CD4-positive, alpha-beta memory T cell (primary cell): ENCODE measurements around the gene JMY. TPM values are rescaled to one million over a fixed set of nuclear protein-coding genes. Genes with fewer than 3 reads are reported as not detected.
A peak's percentile ranks its signal among the peaks of the same experiment; 100 is the strongest.

Experiments used
- CTCF ChIA-PET: fragments of 350-600 bp; sonication (Branson Sonifier 250); formaldehyde crosslinking; loops from one replicate; lab custom pipeline; 2021; ENCODE audit warnings: inconsistent platforms; ENCODE audit not compliant: partially characterized antibody; lab: Charles Lee
- POLR2A ChIA-PET: fragments of 350-600 bp; sonication (Branson Sonifier 250); formaldehyde crosslinking; loops from one replicate; lab custom pipeline; 2021; ENCODE audit not compliant: partially characterized antibody; lab: Charles Lee
- DNase-seq, 5 donors: peaks; one replicate each; pipeline versions ENCODE4 v3.0.0 to v3.0.0-alpha.2; 2020 to 2022; ENCODE audit warnings: mixed read lengths in 1 of 5
- H3K27ac ChIP-seq: one replicate; pipeline ENCODE4 v1.7.0; 2013; ENCODE audit warnings: low read depth, low read length
- H3K27me3 ChIP-seq: 2 replicates; pipeline ENCODE4 v1.7.0; 2013; ENCODE audit warnings: mild to moderate bottlenecking, low read length, moderate library complexity; ENCODE audit not compliant: insufficient read depth
- H3K36me3 ChIP-seq: 2 replicates; pipeline ENCODE4 v1.7.0; 2013; ENCODE audit warnings: mild to moderate bottlenecking, low read length, moderate library complexity; ENCODE audit not compliant: insufficient read depth
- H3K4me1 ChIP-seq: 2 replicates; pipeline ENCODE4 v1.7.0; 2013; ENCODE audit warnings: mild to moderate bottlenecking, low read length, moderate library complexity; ENCODE audit not compliant: insufficient read depth
- H3K4me3 ChIP-seq, 2 donors: one replicate each; pipeline ENCODE4 v1.7.0; 2013; ENCODE audit warnings: low read length in 2 of 2, mild to moderate bottlenecking in 1 of 2
- H3K9me3 ChIP-seq, 2 donors: one replicate each; pipeline ENCODE4 v1.7.0; 2013; ENCODE audit warnings: low read length in 2 of 2, control low read depth in 1 of 2; ENCODE audit not compliant: control insufficient read depth in 1 of 2
- H3K27ac Mint-ChIP-seq, 7 donors: one replicate each; pipeline ENCODE4 v1.8.0; 2020 to 2021; ENCODE audit warnings: mixed read lengths in 7 of 7, mild to moderate bottlenecking in 6 of 7, inconsistent platforms in 3 of 7, moderate library complexity in 3 of 7
- H3K27me3 Mint-ChIP-seq, 2 donors: one replicate each; pipeline ENCODE4 v1.8.0; 2020 to 2021; ENCODE audit warnings: mixed read lengths in 2 of 2
- H3K36me3 Mint-ChIP-seq, 2 donors: one replicate each; pipeline ENCODE4 v1.8.0; 2020 to 2021; ENCODE audit warnings: mixed read lengths in 2 of 2, inconsistent platforms in 1 of 2, mild to moderate bottlenecking in 1 of 2
- H3K4me1 Mint-ChIP-seq, 4 donors: one replicate each; pipeline ENCODE4 v1.8.0; 2020 to 2021; ENCODE audit warnings: mixed read lengths in 4 of 4, mild to moderate bottlenecking in 1 of 4
- H3K4me3 Mint-ChIP-seq, 8 donors: one replicate each; pipeline ENCODE4 v1.8.0; 2020 to 2021; ENCODE audit warnings: mixed read lengths in 8 of 8, mild to moderate bottlenecking in 7 of 8, moderate library complexity in 6 of 8, inconsistent platforms in 3 of 8
- H3K9me3 Mint-ChIP-seq, 8 donors: one replicate each; pipeline ENCODE4 v1.8.0; 2020 to 2021; ENCODE audit warnings: mixed read lengths in 8 of 8, mild to moderate bottlenecking in 5 of 8, inconsistent platforms in 3 of 8, moderate library complexity in 1 of 8
- intact Hi-C: fragments of 100-400 bp; cut with micrococcal nuclease; formaldehyde crosslinking; loops from one replicate; pipeline ENCODE4 v1.15.1; 2023
- polyA plus RNA-seq, 2 donors: library from polyadenylated mRNA; unstranded; fragments of 300-500 nt; fragmentation: Illumina TruSeq; gene quantifications; one replicate each; pipeline ENCODE4 v1.2.3, GENCODE V29; 2021
- total RNA-seq, 2 experiments: library from RNA; stranded (reverse); gene quantifications; one replicate each; pipeline ENCODE4 v1.2.3, GENCODE V29; 2021

JMY gene
- total and polyA plus RNA-seq, 4 experiments from 2014 or later, result 4.0 to 29.7 (median 15.6) TPM

DNA sequence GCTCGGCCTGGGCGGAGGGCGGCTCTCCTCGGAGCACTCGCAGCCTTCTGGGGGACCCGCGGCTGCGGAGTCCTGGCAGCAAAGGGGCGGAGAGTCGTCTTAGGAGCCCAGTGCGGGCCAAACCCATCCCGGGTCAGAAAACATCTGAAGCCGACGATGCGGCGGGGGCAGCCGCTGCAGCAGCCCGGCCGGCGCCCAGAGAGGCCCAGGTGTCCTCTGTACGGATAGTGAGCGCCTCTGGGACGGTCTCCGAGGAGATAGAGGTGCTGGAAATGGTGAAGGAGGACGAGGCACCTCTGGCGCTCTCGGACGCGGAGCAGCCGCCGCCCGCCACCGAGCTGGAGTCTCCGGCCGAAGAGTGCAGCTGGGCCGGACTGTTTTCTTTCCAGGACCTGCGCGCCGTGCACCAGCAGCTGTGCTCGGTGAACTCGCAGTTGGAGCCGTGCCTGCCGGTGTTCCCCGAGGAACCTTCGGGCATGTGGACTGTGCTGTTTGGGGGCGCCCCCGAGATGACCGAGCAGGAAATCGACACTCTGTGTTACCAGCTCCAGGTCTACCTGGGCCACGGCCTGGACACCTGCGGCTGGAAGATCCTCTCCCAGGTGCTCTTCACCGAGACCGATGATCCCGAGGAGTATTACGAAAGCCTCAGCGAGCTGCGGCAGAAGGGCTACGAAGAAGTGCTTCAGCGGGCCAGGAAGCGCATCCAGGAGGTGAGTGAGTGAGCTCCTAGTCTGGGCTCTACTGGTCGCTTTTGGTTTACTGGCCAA, 1.2 kb downstream of the JMY start:
- Mint-ChIP-seq H3K4me3 (peak overlapping the region; percentile 87 to 99 (median 95)), H3K27ac (peak overlapping the region; percentile 92 to 99 (median 94)), H3K27me3 (peaks cover 0 to 2% of the 10 kb centered on the region in 2 donors), H3K36me3 (peaks cover 5 to 15% of the 10 kb centered on the region in 2 donors), H3K9me3 (no peaks in the 10 kb centered on the region), H3K4me1 (peaks cover 25 to 47% (median 37%) of the 10 kb centered on the region in 4 donors)
- CTCF ChIA-PET, result interaction anchor here (0.7 to 1.8 kb wide), 3 partner anchors 37 to 277 kb away, joined by 3 to 10 read pairs (median 3); no protein-coding TSS in a partner anchor
- H3K9me3 ChIP-seq, result no peaks in the 10 kb centered on the region
- intact Hi-C loops, result loop anchor here (1.0 to 10.0 kb wide), 9 partner anchors 50 to 1460 kb away; partner anchors contain the start of genes AP3B1, ARSB, DHFR and HOMER1
- no peaks in the 10 kb centered on the region for H3K27me3 ChIP-seq
- H3K36me3 ChIP-seq, result no peaks in the 10 kb centered on the region
- peaks cover 54% of the 10 kb centered on the region for H3K4me1 ChIP-seq
- H3K27ac ChIP-seq, result peak overlapping the region; percentile 96
- POLR2A ChIA-PET, result interaction anchor here (0.6 to 2.4 kb wide), 8 partner anchors 11 to 876 kb away, joined by 3 to 16 read pairs (median 4); partner anchors contain the start of genes ARSB and SCAMP1
- peak overlapping the region; percentile 62 to 83 for H3K4me3 ChIP-seq
- peak; percentile 32 to 46 (median 41) for DNase-seq

- Histone ChIP-seq H3K4me3 (peak overlapping the region; percentile 62 to 83), H3K27me3 (no peaks in the 10 kb centered on the region), H3K4me1 (peaks cover 62% of the 10 kb centered on the region), H3K36me3 (no peaks in the 10 kb centered on the region), H3K9me3 (no peaks in the 10 kb centered on the region), H3K27ac (peak overlapping the region; percentile 96)
- H3K4me1 Mint-ChIP-seq, result peaks cover 30 to 55% (median 45%) of the 10 kb centered on the region in 4 donors
- CTCF ChIA-PET, result interaction anchor here (0.6 to 1.8 kb wide), 3 partner anchors 38 to 422 kb away, joined by 3 to 10 read pairs (median 3); no protein-coding TSS in a partner anchor
- POLR2A ChIA-PET, result interaction anchor here (0.6 to 2.4 kb wide), 4 partner anchors 18 to 253 kb away, joined by 3 to 16 read pairs (median 8); partner anchors contain the start of gene ARSB
- H3K4me3 Mint-ChIP-seq, result peak overlapping the region; percentile 87 to 99 (median 95)
- DNase-seq, result no peak
- no peaks in the 10 kb centered on the region for H3K9me3 Mint-ChIP-seq
- intact Hi-C loops, result loop anchor here (1.0 to 10.0 kb wide), 9 partner anchors 49 to 1461 kb away; partner anchors contain the start of genes AP3B1, ARSB, DHFR and HOMER1
- H3K27ac Mint-ChIP-seq, result peak overlapping the region; percentile 92 to 99 (median 94)
- H3K36me3 Mint-ChIP-seq, result peaks cover 5 to 15% of the 10 kb centered on the region in 2 donors
- H3K27me3 Mint-ChIP-seq, result peaks cover 0 to 2% of the 10 kb centered on the region in 2 donors
These were observed 2.0 kb downstream of the JMY start for GRCh38 chr5:79237740-79238560.

DNA sequence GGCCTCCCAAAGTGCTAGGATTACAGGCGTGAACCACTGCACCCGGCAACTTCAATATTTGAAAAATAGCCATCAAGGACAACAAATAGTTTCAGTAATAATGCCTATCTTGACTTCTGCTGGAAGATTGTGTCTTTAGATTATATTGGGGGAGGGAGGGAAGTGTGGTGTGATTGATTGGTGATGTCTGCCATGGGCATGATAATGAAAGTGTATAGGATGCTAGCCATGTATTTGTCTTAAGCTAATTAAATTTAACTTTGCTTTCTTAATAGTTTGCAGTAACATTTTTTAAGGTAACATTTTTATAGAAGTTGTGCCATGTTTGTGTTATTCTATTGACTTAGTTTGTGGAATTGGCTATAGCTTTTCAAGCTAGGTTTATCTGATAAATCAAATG, 4.6 kb downstream of the JMY start:
- Histone ChIP-seq H3K27ac (no peak overlapping the region), H3K9me3 (no peaks in the 10 kb centered on the region), H3K4me3 (no peak overlapping the region), H3K36me3 (no peaks in the 10 kb centered on the region), H3K27me3 (no peaks in the 10 kb centered on the region), H3K4me1 (peaks cover 74% of the 10 kb centered on the region)
- H3K36me3 Mint-ChIP-seq, result peaks cover 5 to 11% of the 10 kb centered on the region in 2 donors
- peak overlapping the region in 4 of 7 donors; percentile 5 to 72 (median 23) for H3K27ac Mint-ChIP-seq
- DNase-seq, result no peak
- intact Hi-C loops, result no loop called here
- H3K27me3 Mint-ChIP-seq, result no peaks in the 10 kb centered on the region
- POLR2A ChIA-PET, result interaction anchor here (1.7 kb wide), 1 partner anchor 256 kb away, joined by 5 read pairs; the partner anchor contains the start of gene ARSB
- H3K4me1 Mint-ChIP-seq, result peaks cover 48 to 77% (median 66%) of the 10 kb centered on the region in 4 donors
- no peaks in the 10 kb centered on the region for H3K9me3 Mint-ChIP-seq
- CTCF ChIA-PET, result interaction anchor here (1.1 to 1.4 kb wide), 2 partner anchors 108 to 224 kb away, joined by 3 to 4 read pairs; no protein-coding TSS in a partner anchor
- peak overlapping the region in 7 of 8 donors; percentile 47 to 72 (median 69) for H3K4me3 Mint-ChIP-seq

DNA sequence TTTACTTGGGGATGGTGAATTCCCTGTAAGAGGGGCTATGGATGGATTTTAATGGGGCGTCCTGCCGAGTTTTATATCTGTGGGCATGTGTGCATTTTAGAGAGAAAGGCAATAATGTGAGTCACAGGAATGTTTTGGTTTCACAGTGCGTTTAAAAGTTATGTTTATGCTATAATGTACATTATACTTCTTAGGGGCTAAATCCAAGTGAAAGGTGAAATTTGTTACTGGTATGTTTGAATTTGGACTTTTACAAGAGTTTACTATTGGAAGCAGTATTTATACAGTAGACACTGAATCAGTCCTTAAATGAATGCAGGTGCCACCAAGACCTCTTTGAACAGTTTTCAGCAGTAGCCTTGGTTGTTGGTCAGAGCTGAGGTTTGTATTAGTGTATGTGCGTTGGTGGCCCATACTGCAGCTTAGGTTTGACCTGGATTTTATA, 5.6 kb downstream of the JMY start:
- Mint-ChIP-seq H3K4me3 (peak overlapping the region in 7 of 8 donors; percentile 54 to 76 (median 68)), H3K36me3 (peaks cover 5 to 9% of the 10 kb centered on the region in 2 donors), H3K27me3 (no peaks in the 10 kb centered on the region), H3K9me3 (no peaks in the 10 kb centered on the region), H3K27ac (peak overlapping the region in 1 of 7 donors; percentile 21), H3K4me1 (peaks cover 54 to 85% (median 72%) of the 10 kb centered on the region in 4 donors)
- no peaks in the 10 kb centered on the region for H3K27me3 ChIP-seq
- POLR2A ChIA-PET, result no interaction called here
- H3K4me1 ChIP-seq, result peaks cover 82% of the 10 kb centered on the region
- no peaks in the 10 kb centered on the region for H3K36me3 ChIP-seq
- intact Hi-C loops, result no loop called here
- no peak overlapping the region for H3K4me3 ChIP-seq
- CTCF ChIA-PET, result no interaction called here
- H3K9me3 ChIP-seq, result no peaks in the 10 kb centered on the region
- DNase-seq, result no peak
- H3K27ac ChIP-seq, result no peak overlapping the region

GRCh38 chr5:79242242-79243039, 6.5 kb downstream of the JMY start:
- H3K36me3 ChIP-seq, result no peaks in the 10 kb centered on the region
- no peak overlapping the region for H3K4me3 ChIP-seq
- ChIA-PET POLR2A (no interaction called here), CTCF (no interaction called here)
- Mint-ChIP-seq H3K4me3 (peak overlapping the region in 6 of 8 donors; percentile 45 to 76 (median 70)), H3K27ac (peak overlapping the region in 1 of 7 donors; percentile 10), H3K27me3 (no peaks in the 10 kb centered on the region), H3K9me3 (no peaks in the 10 kb centered on the region), H3K36me3 (peaks cover 5 to 7% of the 10 kb centered on the region in 2 donors), H3K4me1 (peaks cover 56 to 90% (median 73%) of the 10 kb centered on the region in 4 donors)
- H3K9me3 ChIP-seq, result no peaks in the 10 kb centered on the region
- peaks cover 90% of the 10 kb centered on the region for H3K4me1 ChIP-seq
- DNase-seq, result no peak
- no peaks in the 10 kb centered on the region for H3K27me3 ChIP-seq
- no peak overlapping the region for H3K27ac ChIP-seq
- intact Hi-C loops, result no loop called here

DNA sequence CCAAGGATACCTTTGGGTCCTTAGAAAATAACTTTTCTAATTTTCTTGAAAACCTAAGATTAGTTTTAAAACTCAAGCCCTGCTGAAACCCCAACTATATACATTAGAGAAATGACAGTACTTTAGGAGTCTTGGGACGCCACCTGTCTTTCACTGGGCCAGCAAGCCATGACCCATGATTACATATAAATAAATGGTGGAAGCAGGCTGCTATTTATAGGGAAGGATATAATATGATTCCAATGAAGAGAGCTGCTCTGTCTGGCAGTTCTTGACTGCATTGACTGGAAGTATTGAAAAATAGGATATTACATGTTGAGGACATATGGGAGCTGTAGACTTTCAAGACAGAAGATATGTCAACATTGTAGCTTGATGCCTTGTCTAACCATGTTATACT, 7.3 kb downstream of the JMY start:
- Histone ChIP-seq H3K27me3 (no peaks in the 10 kb centered on the region), H3K4me3 (no peak overlapping the region), H3K36me3 (no peaks in the 10 kb centered on the region), H3K4me1 (peaks cover 83% of the 10 kb centered on the region), H3K27ac (no peak overlapping the region), H3K9me3 (no peaks in the 10 kb centered on the region)
- no peaks in the 10 kb centered on the region for H3K27me3 Mint-ChIP-seq
- ChIA-PET CTCF (no interaction called here), POLR2A (no interaction called here)
- H3K4me1 Mint-ChIP-seq, result peaks cover 52 to 85% (median 66%) of the 10 kb centered on the region in 4 donors
- peak overlapping the region in 2 of 8 donors; percentile 23 to 71 for H3K4me3 Mint-ChIP-seq
- intact Hi-C loops, result no loop called here
- no peaks in the 10 kb centered on the region for H3K9me3 Mint-ChIP-seq
- peaks cover 1 to 5% of the 10 kb centered on the region in 2 donors for H3K36me3 Mint-ChIP-seq
- H3K27ac Mint-ChIP-seq, result no peak overlapping the region
- DNase-seq, result no peak
